Lower leg skin (tissue), 3 donors: ENCODE results near the gene HLA-G.

Experiments
- POLR2A ChIP-seq, 2 donors: fragments of 450-650 bp; IDR thresholded peaks; one replicate each; pipeline ENCODE4 v1.6.1; 2016 to 2017; ENCODE audit warnings: antibody characterized with exemption in 2 of 2, mild to moderate bottlenecking in 1 of 2, moderate library complexity in 1 of 2
- TF ChIP-seq, protein P1 (sequence below), 3 donors: fragments of 450-650 bp; IDR thresholded peaks; one replicate each; pipeline ENCODE4 v1.5.1; 2016; ENCODE audit warnings: antibody characterized with exemption in 3 of 3, mild to moderate bottlenecking in 3 of 3, moderate library complexity in 2 of 3

DNA sequence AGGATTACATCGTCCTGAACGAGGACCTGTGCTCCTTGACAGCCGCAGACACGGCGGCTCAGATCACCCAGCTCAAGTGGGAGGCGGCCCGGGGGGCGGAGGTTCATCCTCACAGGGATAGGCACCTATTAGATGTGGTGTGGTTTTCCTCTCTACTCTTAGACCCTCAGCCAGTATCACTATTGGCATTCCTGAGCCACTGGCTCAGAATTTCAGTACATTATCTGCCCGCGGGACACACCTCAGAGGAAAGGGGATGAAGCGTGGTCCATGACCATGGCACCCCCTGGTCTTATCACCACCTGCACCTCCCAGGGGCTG is 34.6 kb upstream of the HLA-G start:
- TF ChIP-seq, protein P1, sequence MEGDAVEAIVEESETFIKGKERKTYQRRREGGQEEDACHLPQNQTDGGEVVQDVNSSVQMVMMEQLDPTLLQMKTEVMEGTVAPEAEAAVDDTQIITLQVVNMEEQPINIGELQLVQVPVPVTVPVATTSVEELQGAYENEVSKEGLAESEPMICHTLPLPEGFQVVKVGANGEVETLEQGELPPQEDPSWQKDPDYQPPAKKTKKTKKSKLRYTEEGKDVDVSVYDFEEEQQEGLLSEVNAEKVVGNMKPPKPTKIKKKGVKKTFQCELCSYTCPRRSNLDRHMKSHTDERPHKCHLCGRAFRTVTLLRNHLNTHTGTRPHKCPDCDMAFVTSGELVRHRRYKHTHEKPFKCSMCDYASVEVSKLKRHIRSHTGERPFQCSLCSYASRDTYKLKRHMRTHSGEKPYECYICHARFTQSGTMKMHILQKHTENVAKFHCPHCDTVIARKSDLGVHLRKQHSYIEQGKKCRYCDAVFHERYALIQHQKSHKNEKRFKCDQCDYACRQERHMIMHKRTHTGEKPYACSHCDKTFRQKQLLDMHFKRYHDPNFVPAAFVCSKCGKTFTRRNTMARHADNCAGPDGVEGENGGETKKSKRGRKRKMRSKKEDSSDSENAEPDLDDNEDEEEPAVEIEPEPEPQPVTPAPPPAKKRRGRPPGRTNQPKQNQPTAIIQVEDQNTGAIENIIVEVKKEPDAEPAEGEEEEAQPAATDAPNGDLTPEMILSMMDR (IDR thresholded peaks at IDR 0.05), result no peak
- no peak for TF ChIP-seq POLR2A (IDR thresholded peaks at IDR 0.05)
